PC-3 (cell line): ENCODE data around the gene MALL. TPM values are rescaled to one million over a fixed set of nuclear protein-coding genes. Genes with fewer than 3 reads are reported as not detected.

Experiments
- ATAC-seq: fragments of 200-7000 bp; cut with Tn5 transposase; 2 replicates; pipeline ENCODE4 v1.9.1; 2020; ENCODE audit warnings: mild to moderate bottlenecking, moderate library complexity
- BruUV-seq: library from RNA; stranded (reverse); fragments of 400-500 nt; replicated peaks from 2 replicates; lab custom pipeline; 2021; lab: Mats Ljungman, UMichigan
- CTCF ChIA-PET: fragments of 300-600 bp; sonication (Branson Sonifier 250); formaldehyde crosslinking; loops from one replicate; lab custom pipeline; 2022; ENCODE audit warnings: antibody characterized with exemption; lab: Charles Lee
- POLR2A ChIA-PET: fragments of 300-600 bp; sonication (Branson Sonifier 250); formaldehyde crosslinking; loops from one replicate; lab custom pipeline; 2022; ENCODE audit warnings: antibody characterized with exemption; ENCODE audit not compliant: unreplicated experiment; lab: Charles Lee
- DNase-seq: peaks from one replicate; pipeline ENCODE4 v3.0.0-alpha.2; 2015
- H2AFZ ChIP-seq: fragments of 300-600 bp; sonication (generic); 2 replicates; pipeline ENCODE4 v1.6.0; 2016; ENCODE audit warnings: antibody characterized with exemption, low read length
- H3F3A ChIP-seq: fragments of 300-600 bp; sonication (generic); one replicate; pipeline ENCODE4 v1.6.0; 2017; ENCODE audit warnings: antibody characterized with exemption, low read length, control low read depth, mild to moderate bottlenecking; ENCODE audit not compliant: unreplicated experiment
- H3K27ac ChIP-seq: fragments of 300-600 bp; sonication (generic); 2 replicates; pipeline ENCODE4 v1.5.1; 2016; ENCODE audit warnings: mild to moderate bottlenecking, low read length
- H3K27me3 ChIP-seq: fragments of 300-600 bp; sonication (generic); 2 replicates; pipeline ENCODE4 v1.6.1; 2016; ENCODE audit warnings: low read length, mixed read lengths
- H3K36me3 ChIP-seq: fragments of 300-600 bp; sonication (generic); 2 replicates; pipeline ENCODE4 v1.6.1; 2016; ENCODE audit warnings: low read depth, mixed run types, low read length, mixed read lengths
- H3K4me1 ChIP-seq: fragments of 300-600 bp; sonication (generic); 2 replicates; pipeline ENCODE4 v1.5.1; 2016; ENCODE audit warnings: low read length; ENCODE audit not compliant: insufficient read depth
- H3K4me2 ChIP-seq: fragments of 300-600 bp; sonication (generic); 2 replicates; pipeline ENCODE4 v1.6.0; 2016; ENCODE audit warnings: low read length
- H3K4me3 ChIP-seq: fragments of 300-600 bp; sonication (generic); 2 replicates; pipeline ENCODE4 v1.5.1; 2016; ENCODE audit warnings: mild to moderate bottlenecking, low read length, mixed read lengths
- H3K79me2 ChIP-seq: fragments of 300-600 bp; sonication (generic); 2 replicates; pipeline ENCODE4 v1.6.1; 2017; ENCODE audit warnings: low read length, mixed read lengths
- H3K9ac ChIP-seq: fragments of 300-600 bp; sonication (generic); 2 replicates; pipeline ENCODE4 v1.6.0; 2016; ENCODE audit warnings: mild to moderate bottlenecking, low read length
- H3K9me2 ChIP-seq: fragments of 300-600 bp; sonication (generic); replicated peaks from 2 replicates; pipeline ENCODE4 v1.6.1; 2016; ENCODE audit warnings: mixed run types, low read length, mixed read lengths
- H3K9me3 ChIP-seq: fragments of 300-600 bp; sonication (generic); 2 replicates; pipeline ENCODE4 v1.6.1; 2016; ENCODE audit warnings: low read length, mixed read lengths
- H4K20me1 ChIP-seq: fragments of 300-600 bp; sonication (generic); 2 replicates; pipeline ENCODE4 v1.6.1; 2016; ENCODE audit warnings: low read length, mixed read lengths
- CTCF ChIP-seq: fragments of 300-600 bp; sonication (generic); conservative IDR thresholded peaks from 2 replicates; pipeline ENCODE4 v1.5.1; 2017; ENCODE audit warnings: antibody characterized with exemption, low read depth, mild to moderate bottlenecking, low read length
- EZH2 ChIP-seq: fragments of 300-600 bp; sonication (generic); IDR thresholded peaks from one replicate; pipeline ENCODE4 v1.6.1; 2017; ENCODE audit warnings: antibody characterized with exemption, mild to moderate bottlenecking, low read length; ENCODE audit not compliant: unreplicated experiment
- EZH2phosphoT487 ChIP-seq: fragments of 300-600 bp; sonication (generic); IDR thresholded peaks from 2 replicates; pipeline ENCODE4 v1.6.1; 2018; ENCODE audit warnings: mild to moderate bottlenecking, antibody characterized with exemption, low read length, borderline replicate concordance
- intact Hi-C: fragments of 100-400 bp; cut with micrococcal nuclease; formaldehyde crosslinking; loops from 2 replicates; pipeline ENCODE4 v1.9.0; 2023
- total RNA-seq: library from RNA; depleted of rRNA; stranded (reverse); fragments of >200 nt; gene quantifications from 2 replicates; pipeline ENCODE4 v1.2.3, GENCODE V29; 2014

MALL gene
- total RNA-seq, 1 experiment from 2014 or later = 123 TPM

- no TSS peak for BruUV-seq
- no peak overlapping the region for H2AFZ ChIP-seq
- no peaks in the 10 kb centered on the region for H3K9me2 ChIP-seq
- H4K20me1 ChIP-seq = no peaks in the 10 kb centered on the region
- POLR2A ChIA-PET = no interaction called here
- no peak for TF ChIP-seq EZH2phosphoT487
- no peaks in the 10 kb centered on the region for H3K9me3 ChIP-seq
- intact Hi-C loops = no loop called here
- H3K27ac ChIP-seq = no peak overlapping the region
- H3K4me2 ChIP-seq = no peak overlapping the region
- H3K79me2 ChIP-seq = no peaks in the 10 kb centered on the region
- CTCF ChIA-PET = no interaction called here
- DNase-seq (no peak), ATAC-seq (no peak)
- no peaks in the 10 kb centered on the region for H3K36me3 ChIP-seq
- H3K4me3 ChIP-seq = no peak overlapping the region
- no peaks in the 10 kb centered on the region for H3K27me3 ChIP-seq
- no peak overlapping the region; the same call in 1 of the 2 replicates for H3K9ac ChIP-seq
- peaks cover 19% of the 10 kb centered on the region for H3K4me1 ChIP-seq
- H3F3A ChIP-seq = peaks cover 7% of the 10 kb centered on the region
Observed at GRCh38 chr2:110146183-110146944, 30.7 kb upstream of the MALL start.

DNA sequence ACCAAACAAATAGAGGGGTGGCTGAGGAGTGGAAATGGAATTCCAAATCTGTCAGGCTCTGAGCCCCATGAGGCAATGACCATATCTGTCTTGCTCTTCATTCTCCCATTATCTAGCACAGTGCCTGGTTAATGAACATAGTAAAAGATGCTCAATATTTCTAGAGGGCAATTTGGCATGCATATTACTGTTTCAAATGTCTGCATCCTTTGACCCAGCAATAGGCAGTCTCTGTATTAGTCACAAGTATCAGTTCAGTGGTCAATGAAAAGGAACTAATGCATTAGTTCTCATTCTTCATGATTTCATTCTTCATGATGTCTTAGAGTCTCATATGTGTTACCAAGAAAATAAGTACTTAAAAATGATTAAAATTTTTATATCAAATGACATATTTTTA lies 28.4 kb upstream of the MALL start:
- H2AFZ ChIP-seq = no peak overlapping the region
- intact Hi-C loops = no loop called here
- H3K9me2 ChIP-seq = no peaks in the 10 kb centered on the region
- POLR2A ChIA-PET = interaction anchor here (0.6 kb wide), 1 partner anchor 15 kb away, joined by 4 read pairs; no protein-coding TSS in a partner anchor
- TF ChIP-seq EZH2 (no peak), CTCF (no peak), EZH2phosphoT487 (no peak)
- no peaks in the 10 kb centered on the region for H3K9me3 ChIP-seq
- ATAC-seq (no peak), DNase-seq (no peak)
- peaks cover 6% of the 10 kb centered on the region for H3K4me1 ChIP-seq
- H3K4me3 ChIP-seq = no peak overlapping the region
- H3K27me3 ChIP-seq = no peaks in the 10 kb centered on the region
- H3K36me3 ChIP-seq = no peaks in the 10 kb centered on the region
- H3K9ac ChIP-seq = no peak overlapping the region
- peaks cover 3% of the 10 kb centered on the region for H3F3A ChIP-seq
- no peaks in the 10 kb centered on the region for H3K79me2 ChIP-seq
- no peaks in the 10 kb centered on the region for H4K20me1 ChIP-seq
- BruUV-seq = no TSS peak
- H3K4me2 ChIP-seq = no peak overlapping the region
- H3K27ac ChIP-seq = no peak overlapping the region
- CTCF ChIA-PET = no interaction called here

GRCh38 chr2:110140401-110140800 lies 24.8 kb upstream of the MALL start:
- no peaks in the 10 kb centered on the region for H3K4me1 ChIP-seq
- no peaks in the 10 kb centered on the region for H3K79me2 ChIP-seq
- no peak overlapping the region for H3K4me3 ChIP-seq
- no peaks in the 10 kb centered on the region for H3K9me3 ChIP-seq
- BruUV-seq = no TSS peak
- H3K27me3 ChIP-seq = no peaks in the 10 kb centered on the region
- no peaks in the 10 kb centered on the region for H3K9me2 ChIP-seq
- no peak for TF ChIP-seq EZH2phosphoT487
- no peak for TF ChIP-seq EZH2
- TF ChIP-seq CTCF = no peak
- no peak overlapping the region for H3K27ac ChIP-seq
- H3F3A ChIP-seq = no peaks in the 10 kb centered on the region
- H2AFZ ChIP-seq = no peak overlapping the region
- H4K20me1 ChIP-seq = no peaks in the 10 kb centered on the region
- intact Hi-C loops = no loop called here
- no peak overlapping the region for H3K9ac ChIP-seq
- ChIA-PET CTCF (no interaction called here), POLR2A (no interaction called here)
- no peak for ATAC-seq
- H3K36me3 ChIP-seq = no peaks in the 10 kb centered on the region
- DNase-seq = no peak
- H3K4me2 ChIP-seq = no peak overlapping the region
